Tibial artery (tissue), 4 donors: ENCODE results near the gene SP6.

Experiments
- DNase-seq, 2 donors: peaks; one replicate each; pipeline ENCODE4 v3.0.0-alpha.2; 2019
- H3K27ac ChIP-seq, 2 donors: fragments of 200-600 bp; sonication (generic) in 1 of 2; 1 replicate in 1 of 2; 2 replicates in 1 of 2; pipeline ENCODE4 v1.5.1; 2018 to 2019; ENCODE audit warnings: mild to moderate bottlenecking in 1 of 2
- H3K27me3 ChIP-seq, 2 donors: fragments of 200-600 bp; sonication (generic) in 1 of 2; one replicate each; pipeline versions ENCODE4 v1.5.1 to v1.6.0; 2016 to 2019
- H3K36me3 ChIP-seq, 3 donors: fragments of 200-600 bp; sonication (generic) in 2 of 3; one replicate each; pipeline ENCODE4 v1.5.1; 2016 to 2019; ENCODE audit warnings: mild to moderate bottlenecking in 2 of 3
- H3K4me1 ChIP-seq, 4 donors: fragments of 200-600 bp; sonication (generic) in 2 of 4; 1 replicate in 3 of 4; 2 replicates in 1 of 4; pipeline ENCODE4 v1.5.1; 2016 to 2019
- H3K4me3 ChIP-seq, 2 donors: fragments of 200-600 bp; sonication (generic) in 1 of 2; 1 replicate in 1 of 2; 2 replicates in 1 of 2; pipeline ENCODE4 v1.5.1; 2018 to 2019; ENCODE audit warnings: mild to moderate bottlenecking in 2 of 2
- H3K9me3 ChIP-seq, 3 donors: fragments of 200-600 bp; sonication (generic) in 1 of 3; one replicate each; pipeline ENCODE4 v1.5.1; 2016 to 2019
- CTCF ChIP-seq, 2 experiments: fragments of 200-600 bp in 1 of 2; fragments of 450-650 bp in 1 of 2; IDR thresholded peaks; one replicate each; pipeline ENCODE4 v1.5.1; 2017 to 2019; ENCODE audit warnings: antibody characterized with exemption in 2 of 2, mild to moderate bottlenecking in 1 of 2, moderate library complexity in 1 of 2
- intact Hi-C: fragments of 100-400 bp; cut with DNase I; formaldehyde crosslinking; loops from one replicate; pipeline ENCODE4 v1.15.0; 2023; ENCODE audit warnings: low total_unique reads

Gene SP6

GRCh38 chr17:47895856-47896671 lies 45.1 kb upstream of the SP6 start, which contains the start of gene SP2:
SP2 (plus strand) TSS chr17:47896236; CDS start chr17:47896287, 51 bp downstream.
- intact Hi-C loops, result loop anchor here (5.0 kb wide), 1 partner anchor 46 kb away; the partner anchor contains the start of gene PNPO

GRCh38 chr17:47895347-47895855 lies 44.4 kb upstream of the SP6 start:
- intact Hi-C loops, result loop anchor here (5.0 kb wide), 1 partner anchor 47 kb away; the partner anchor contains the start of gene PNPO
- Histone ChIP-seq H3K27ac (peak overlapping the region; percentile 94 to 100), H3K36me3 (no peaks in the 10 kb centered on the region), H3K27me3 (no peaks in the 10 kb centered on the region), H3K4me1 (peaks cover 0 to 46% (median 38%) of the 10 kb centered on the region in 4 donors), H3K9me3 (no peaks in the 10 kb centered on the region), H3K4me3 (peak overlapping the region; percentile 67 to 77)
- peak in 1 of 2 donors; percentile 40 for DNase-seq
- no peak for TF ChIP-seq CTCF (IDR thresholded peaks at IDR 0.05)

More at GRCh38 chr17:47895856-47896671, 45.1 kb upstream of the SP6 start, which contains the start of gene SP2:
- H3K4me1 ChIP-seq, result peaks cover 0 to 53% (median 44%) of the 10 kb centered on the region in 4 donors
- peak within 1 kb of the TSS; percentile 67 to 77 for H3K4me3 ChIP-seq
- peak within 1 kb of the TSS; percentile 99 to 100 for H3K27ac ChIP-seq
- no peaks in the 10 kb centered on the region for H3K9me3 ChIP-seq
- TF ChIP-seq CTCF (IDR thresholded peaks at IDR 0.05), result peak; percentile 12 to 76
- H3K27me3 ChIP-seq, result no peaks in the 10 kb centered on the region
- no peaks in the 10 kb centered on the region for H3K36me3 ChIP-seq
- DNase-seq, result peak; percentile 100

GRCh38 chr17:47894498-47895346 lies 43.8 kb upstream of the SP6 start:
- Histone ChIP-seq H3K27ac (peak overlapping the region; percentile 94 to 100), H3K4me1 (peaks cover 0 to 43% (median 31%) of the 10 kb centered on the region in 4 donors), H3K36me3 (no peaks in the 10 kb centered on the region), H3K9me3 (no peaks in the 10 kb centered on the region), H3K4me3 (peak overlapping the region; percentile 67 to 77), H3K27me3 (no peaks in the 10 kb centered on the region)
- DNase-seq, result no peak
- no peak for TF ChIP-seq CTCF (IDR thresholded peaks at IDR 0.05)
- intact Hi-C loops, result loop anchor here (5.0 kb wide), 1 partner anchor 48 kb away; the partner anchor contains the start of gene PNPO

GRCh38 chr17:47891545-47892088 lies 40.7 kb upstream of the SP6 start:
- intact Hi-C loops, result loop anchor here (2.0 kb wide), 1 partner anchor 51 kb away; the partner anchor contains the start of gene SCRN2
- no peak for TF ChIP-seq CTCF (IDR thresholded peaks at IDR 0.05)
- no peaks in the 10 kb centered on the region for H3K36me3 ChIP-seq

More at GRCh38 chr17:47891545-47892088, 40.7 kb upstream of the SP6 start:
- H3K27me3 ChIP-seq, result no peaks in the 10 kb centered on the region
- no peak overlapping the region for H3K4me3 ChIP-seq
- peaks cover 0 to 15% (median 7%) of the 10 kb centered on the region in 4 donors for H3K4me1 ChIP-seq
- DNase-seq, result no peak
- no peaks in the 10 kb centered on the region for H3K9me3 ChIP-seq
- no peak overlapping the region for H3K27ac ChIP-seq
